ENCODE data around the gene DRD3. TPM values are rescaled to one million over a fixed set of nuclear protein-coding genes. Genes with fewer than 3 reads are reported as not detected.

Gene DRD3
- total RNA-seq: under 1 TPM; 0.37 to 0.39 TPM
- 0.94 TPM for polyA plus RNA-seq (ENCODE audit: insufficient read depth, low read depth, low replicate concordance)
- long read RNA-seq, donor 1: 0 reads
- long read RNA-seq, donor 2: 0 reads

DNA sequence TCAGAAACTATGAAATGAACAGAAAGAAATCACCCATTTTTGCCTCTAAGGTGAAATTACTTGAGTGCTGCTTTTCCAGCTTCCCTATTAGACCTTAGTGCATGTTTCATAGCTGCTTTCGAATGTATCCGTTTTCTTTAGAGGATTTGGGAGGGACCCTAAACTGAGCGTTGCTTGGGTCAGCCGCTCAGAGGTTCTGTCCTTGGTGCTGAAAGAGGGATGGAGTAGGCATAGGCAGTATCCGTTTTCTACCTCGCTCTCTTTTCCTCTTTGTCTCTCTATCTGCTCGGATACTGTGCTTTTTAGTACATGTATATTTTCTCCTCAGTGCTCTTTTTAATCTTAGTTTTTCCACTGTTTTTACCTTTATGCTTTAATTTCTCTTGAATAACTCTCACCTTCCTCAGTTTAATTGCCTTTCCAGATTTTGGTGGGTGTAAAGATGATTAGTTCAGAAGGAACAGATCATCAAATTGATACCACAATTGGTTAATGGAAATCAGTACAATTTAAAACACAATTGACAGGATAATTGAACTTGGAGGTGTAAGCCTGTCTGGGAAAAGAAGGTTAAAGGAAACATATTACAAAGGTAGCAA lies at the start of gene DRD3:
Gene DRD3, minus strand, starts transcription at position 283 of the 599 bp plus-strand sequence. CDS start 7,060 bp downstream, outside the sequence.
- Histone ChIP-seq H3K4me1 (no peaks in the 10 kb centered on the region), H3K4me3 (no peak within 1 kb of the TSS), H3K36me3 (ENCODE audit: low read depth, missing control alignments) (no peaks in the 10 kb centered on the region), H3K27ac (no peak within 1 kb of the TSS), H3K9me3 (no peaks in the 10 kb centered on the region), H3K27me3 (no peaks in the 10 kb centered on the region)
- TF ChIP-seq POLR2A (IDR thresholded peaks at IDR 0.05) (no peak), CTCF (IDR thresholded peaks at IDR 0.05) (no peak)
- 1 to 2% methylated on average over 7 of the region's 7 CpGs for WGBS, 2 donors
- intact Hi-C loops (cut with DNase I; ENCODE audit: low total_unique reads): no loop called here
- DNase-seq: peak; percentile 22

DNA sequence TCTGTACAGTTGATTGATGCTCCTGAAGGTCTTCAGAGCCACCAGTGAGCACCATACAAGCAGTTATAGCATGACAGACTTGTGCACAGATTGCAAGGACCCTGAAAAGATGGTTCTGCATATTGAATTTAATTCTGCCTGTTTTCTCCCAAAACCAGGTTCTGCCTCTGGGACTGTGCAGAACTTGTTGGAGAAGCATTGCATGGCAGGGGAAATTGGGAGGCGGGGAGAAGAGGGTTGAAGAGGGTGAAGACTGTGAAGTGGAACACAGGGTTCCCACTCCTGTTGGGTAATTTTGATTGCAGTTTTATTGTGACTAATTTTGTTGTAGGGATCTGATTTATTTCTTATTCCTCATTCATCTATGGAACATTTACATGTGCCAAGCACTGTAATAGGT lies 48.2 kb upstream of the DRD3 start:
- Histone ChIP-seq H3K4me1 (no peaks in the 10 kb centered on the region), H3K4me3 (no peak overlapping the region), H3K36me3 (ENCODE audit: low read depth, missing control alignments) (no peaks in the 10 kb centered on the region), H3K27ac (no peak overlapping the region), H3K9me3 (no peaks in the 10 kb centered on the region), H3K27me3 (no peaks in the 10 kb centered on the region)
- DNase-seq: no peak
- 87 to 100% methylated on average over 1 of the region's 1 CpG for WGBS, 2 donors
- TF ChIP-seq CTCF (IDR thresholded peaks at IDR 0.05) (no peak), POLR2A (IDR thresholded peaks at IDR 0.05) (no peak)
- intact Hi-C loops (cut with DNase I; ENCODE audit: low total_unique reads): no loop called here

- DNase-seq: no peak
- H3K4me1 ChIP-seq: no peaks in the 10 kb centered on the region
- WGBS, 2 donors: 93% methylated on average over 2 of the region's 2 CpGs
Observed at GRCh38 chr3:114226313-114226712, 47.5 kb upstream of the DRD3 start.

DNA sequence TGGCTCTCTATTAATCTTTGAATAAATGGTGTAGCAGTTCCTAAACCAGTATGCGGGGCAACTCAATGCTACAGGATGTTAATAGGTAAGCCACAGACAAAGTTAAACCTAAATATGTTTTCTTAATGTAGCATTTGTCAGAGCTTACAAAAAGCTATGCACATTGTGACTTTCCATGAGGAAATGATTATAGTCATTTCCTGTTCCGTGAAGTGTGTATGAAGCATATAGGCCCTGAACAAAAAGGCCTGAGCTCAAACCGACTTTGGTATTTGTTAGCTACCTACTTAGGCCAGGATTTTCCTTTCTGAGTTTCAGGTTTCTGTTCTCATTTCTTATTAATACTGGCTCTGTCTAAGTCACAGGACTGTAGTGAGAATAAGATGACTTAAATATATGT lies 44.3 kb upstream of the DRD3 start:
- no peak for DNase-seq
- no peaks in the 10 kb centered on the region for H3K27me3 ChIP-seq
- no peaks in the 10 kb centered on the region for H3K9me3 ChIP-seq
- intact Hi-C loops (cut with DNase I; ENCODE audit: low total_unique reads): no loop called here
- H3K4me1 ChIP-seq: no peaks in the 10 kb centered on the region
- no peak for TF ChIP-seq POLR2A (IDR thresholded peaks at IDR 0.05)
- no peak for TF ChIP-seq CTCF (IDR thresholded peaks at IDR 0.05)
- no peak overlapping the region for H3K27ac ChIP-seq
- H3K4me3 ChIP-seq: no peak overlapping the region
- no peaks in the 10 kb centered on the region for H3K36me3 ChIP-seq (ENCODE audit: low read depth, missing control alignments)
- 86 to 93% methylated on average over 3 of the region's 3 CpGs for WGBS, 2 donors

More at GRCh38 chr3:114226313-114226712, 47.5 kb upstream of the DRD3 start:
- no peaks in the 10 kb centered on the region for H3K27me3 ChIP-seq
- H3K36me3 ChIP-seq (ENCODE audit: low read depth, missing control alignments): no peaks in the 10 kb centered on the region
- H3K27ac ChIP-seq: no peak overlapping the region
- no peaks in the 10 kb centered on the region for H3K9me3 ChIP-seq
- TF ChIP-seq CTCF (IDR thresholded peaks at IDR 0.05) (no peak), POLR2A (IDR thresholded peaks at IDR 0.05) (no peak)
- intact Hi-C loops (cut with DNase I; ENCODE audit: low total_unique reads): no loop called here
- no peak overlapping the region for H3K4me3 ChIP-seq

DNA sequence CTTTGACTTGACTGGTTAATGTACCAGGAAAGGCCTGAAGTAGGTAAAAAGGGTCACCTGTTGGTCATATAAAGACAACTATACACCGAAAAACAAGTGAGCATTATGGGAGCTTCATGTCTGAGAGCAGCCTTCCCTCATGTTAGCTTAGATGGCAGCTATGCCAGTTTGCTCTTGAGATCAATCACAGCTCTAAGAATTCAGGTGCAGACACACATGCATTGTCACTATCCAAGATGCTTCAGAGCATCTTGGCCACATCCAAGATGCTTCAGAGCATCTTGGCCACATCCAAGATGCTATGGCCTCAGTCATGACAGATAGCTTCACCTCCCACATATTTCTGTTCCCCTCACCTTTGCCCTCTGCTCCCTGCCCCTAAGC lies 43.0 kb upstream of the DRD3 start:
- H3K36me3 ChIP-seq (ENCODE audit: low read depth, missing control alignments): no peaks in the 10 kb centered on the region
- H3K9me3 ChIP-seq: no peaks in the 10 kb centered on the region
- H3K4me3 ChIP-seq: no peak overlapping the region
- H3K27me3 ChIP-seq: no peaks in the 10 kb centered on the region
- no peak for DNase-seq
- intact Hi-C loops (cut with DNase I; ENCODE audit: low total_unique reads): no loop called here
- WGBS, 2 donors: 94 to 100% methylated on average over 1 of the region's 1 CpG
- TF ChIP-seq CTCF (IDR thresholded peaks at IDR 0.05): no peak
- no peak overlapping the region for H3K27ac ChIP-seq
- H3K4me1 ChIP-seq: no peaks in the 10 kb centered on the region
